IPS-NIHi11 (cell line): ENCODE results near the gene FAM240B.

ENCODE experiments used
- DNase-seq: peaks from one replicate; pipeline ENCODE4 v3.0.0; 2012; ENCODE audit warnings: mixed read lengths, low spot score

FAM240B gene

DNA sequence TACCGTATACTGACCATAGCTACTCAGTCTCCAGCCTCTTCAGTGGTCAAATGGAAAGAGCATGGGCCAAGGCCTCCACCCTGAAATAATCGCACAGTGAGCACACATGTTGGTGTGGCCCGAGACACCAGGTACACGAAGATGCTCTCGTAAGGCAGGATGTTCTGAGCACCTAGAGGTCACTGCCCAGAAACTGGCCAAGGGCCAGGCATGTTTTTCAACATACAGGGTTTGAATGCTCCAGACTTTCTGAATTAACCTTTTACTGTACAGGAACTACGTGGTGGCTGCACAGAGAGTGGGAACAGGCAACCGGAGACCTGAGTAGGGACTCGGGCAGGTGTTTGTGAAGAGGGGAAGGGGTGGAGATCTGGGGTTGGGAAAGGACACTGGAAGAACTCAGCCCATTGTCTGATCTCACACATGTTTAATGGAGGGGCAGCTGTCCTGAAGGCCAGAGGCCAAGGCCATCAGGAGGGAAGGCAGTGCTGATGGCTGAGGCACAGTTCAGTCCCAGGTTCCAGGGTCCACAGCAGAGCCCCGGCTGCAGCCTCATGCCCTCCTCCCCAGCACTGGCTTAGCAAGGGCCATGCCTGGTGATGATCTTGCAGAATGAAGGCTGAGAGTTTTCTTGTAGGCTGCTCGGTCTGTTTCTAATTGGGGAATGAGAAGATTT lies 51.0 kb downstream of the FAM240B start:
- DNase-seq = no peak

GRCh38 chr9:38662763-38663593 lies 57.0 kb downstream of the FAM240B start:
- no peak for DNase-seq

GRCh38 chr9:38659538-38659937 lies 60.4 kb downstream of the FAM240B start:
- no peak for DNase-seq

GRCh38 chr9:38656896-38657295 lies 63.0 kb downstream of the FAM240B start:
- DNase-seq = no peak

DNA sequence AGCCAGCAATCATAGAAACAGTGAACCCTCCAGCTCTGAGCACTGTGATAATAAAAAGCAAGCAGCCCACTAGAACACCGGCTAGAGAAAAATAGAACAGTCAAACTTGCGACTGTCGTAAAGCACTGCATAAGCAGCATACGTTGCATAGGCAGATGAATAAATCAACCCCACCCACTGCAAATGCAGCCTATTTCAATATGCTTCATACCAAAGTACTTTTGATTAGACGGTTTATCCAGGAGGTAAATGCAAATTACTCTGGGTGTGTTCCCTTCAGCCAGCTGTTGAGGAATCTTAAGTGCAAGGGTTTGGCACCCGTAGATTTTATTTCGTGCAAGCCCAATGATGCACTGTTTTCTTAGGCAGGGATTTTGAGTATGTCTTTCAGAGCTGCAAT lies 67.4 kb downstream of the FAM240B start:
- DNase-seq = no peak

- no peak for DNase-seq
Measured at GRCh38 chr9:38652044-38652443, 67.9 kb downstream of the FAM240B start.

DNA sequence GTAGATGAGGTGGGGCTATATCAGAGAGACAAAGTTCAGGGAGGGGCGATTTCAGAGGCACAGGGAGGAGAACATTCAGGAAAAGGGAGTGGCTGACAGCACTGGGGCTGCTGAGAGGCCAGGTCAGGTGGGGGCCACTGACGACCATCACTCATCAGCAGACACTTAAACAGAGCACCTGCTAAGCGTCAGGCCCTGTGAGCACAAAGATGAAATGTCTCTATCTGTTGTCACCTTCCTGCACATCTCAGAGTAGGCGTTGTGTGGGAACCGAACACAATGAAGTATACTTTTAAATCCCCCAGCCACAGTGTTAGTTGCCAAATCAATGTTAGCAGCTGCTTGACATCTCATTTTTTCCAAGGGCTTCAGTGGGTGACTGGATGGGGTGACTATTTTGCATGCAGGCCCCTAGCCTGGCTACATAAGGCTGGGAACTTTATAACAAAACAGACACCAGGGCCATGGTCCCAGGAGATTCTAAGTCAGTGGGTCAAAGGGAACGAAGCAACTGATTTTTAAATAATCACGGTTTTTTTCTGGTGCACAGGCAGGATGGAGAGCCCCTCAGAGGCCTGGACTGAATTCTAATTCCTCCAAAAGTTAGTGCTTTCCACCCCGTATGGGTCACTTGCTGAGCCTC lies 68.4 kb downstream of the FAM240B start:
- DNase-seq = no peak

DNA sequence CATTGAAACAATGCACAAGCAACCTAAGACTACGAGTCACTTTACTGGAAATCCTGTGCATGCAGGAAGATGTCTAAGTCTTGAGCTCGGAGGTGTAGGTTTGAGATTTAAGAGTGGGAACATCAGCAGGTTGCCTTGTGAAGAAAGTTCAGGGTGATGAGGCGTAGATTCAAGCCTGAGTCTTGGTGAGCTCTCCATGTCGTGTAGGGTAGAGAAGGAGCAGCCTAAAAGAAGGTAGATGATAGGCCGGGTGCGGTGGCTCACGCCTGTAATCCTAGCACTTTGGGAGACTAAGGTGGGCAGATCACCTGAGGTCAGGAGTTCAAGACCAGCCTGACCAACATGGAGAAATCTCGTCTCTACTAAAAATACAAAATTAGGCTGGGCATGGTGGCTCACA lies 69.4 kb downstream of the FAM240B start:
- no peak for DNase-seq

DNA sequence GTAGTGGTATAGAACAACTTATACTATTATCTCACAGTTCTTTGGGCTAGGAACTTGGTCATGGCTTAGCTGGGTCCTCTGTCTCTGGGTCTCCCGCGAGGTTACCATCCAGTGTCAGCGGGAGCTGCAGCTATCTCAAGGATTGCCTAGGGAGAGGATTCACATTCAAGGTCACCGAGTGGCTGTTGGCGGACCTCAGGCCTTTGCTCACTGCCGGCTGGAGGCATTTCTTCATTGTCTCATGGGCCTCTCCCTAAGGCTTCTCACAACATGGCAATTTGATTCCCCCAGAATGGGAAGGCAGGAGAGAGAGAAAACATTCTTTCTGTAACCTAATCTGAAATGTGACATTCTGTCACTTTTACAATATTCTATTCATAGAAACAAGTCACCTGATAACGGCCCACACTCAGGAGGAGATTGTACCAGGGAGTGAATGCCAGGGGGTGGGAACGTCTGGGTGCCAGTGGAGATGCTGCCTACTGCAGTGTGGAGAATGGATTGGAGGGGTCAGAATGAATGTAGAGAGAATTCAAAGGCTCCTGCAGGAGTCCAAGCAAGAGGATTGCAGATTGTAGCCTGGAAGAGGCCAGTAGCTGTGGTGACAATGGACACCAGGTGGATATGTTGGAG lies 70.1 kb downstream of the FAM240B start:
- no peak for DNase-seq

DNA sequence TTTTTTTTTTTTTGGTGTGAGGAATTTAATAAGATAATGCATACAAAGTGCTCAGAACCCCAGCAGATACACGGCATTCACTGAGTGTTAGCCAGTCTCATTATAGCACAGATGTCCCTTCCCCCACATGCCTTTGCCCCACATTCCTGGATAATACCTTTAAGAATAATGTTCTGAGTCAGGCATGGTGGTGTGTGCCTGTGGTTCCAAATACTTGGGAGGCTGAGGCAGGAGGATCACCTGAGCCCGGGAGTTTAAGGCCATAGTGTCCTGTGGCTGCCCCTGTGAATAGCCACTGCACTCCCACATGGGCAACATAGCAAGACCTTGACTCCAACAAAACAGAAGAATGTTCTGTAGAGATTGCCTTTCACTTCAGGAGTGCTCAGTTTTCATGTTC lies 75.3 kb downstream of the FAM240B start:
- DNase-seq = no peak
